Stimulated activated naive B cell treated with anti-CD40 and anti-IgM and Interleukin-4, amounts not matched to agents 10 μg/mL and 1 μg/mL and 100 μg/mL, for 72 hours (primary cell): ENCODE data around the gene S100A12.

Source experiments
- ATAC-seq, 2 donors: fragments of 150-1000 bp; cut with Tn5 transposase; replicated peaks; 2 replicates each; pipeline ENCODE4 v1.10.0; 2021; ENCODE audit warnings: moderate library complexity in 1 of 2
- DNase-seq: peaks from one replicate; pipeline ENCODE4 v3.0.0; 2021
- H3K27ac Mint-ChIP-seq: one replicate; pipeline ENCODE4 v1.8.0; 2022; ENCODE audit warnings: mild to moderate bottlenecking, mixed read lengths
- H3K27me3 Mint-ChIP-seq, 2 donors: one replicate each; pipeline ENCODE4 v1.8.0; 2022; ENCODE audit warnings: mixed read lengths in 2 of 2
- H3K36me3 Mint-ChIP-seq, 2 donors: one replicate each; pipeline ENCODE4 v1.8.0; 2022; ENCODE audit warnings: mixed read lengths in 2 of 2, mild to moderate bottlenecking in 1 of 2
- H3K4me1 Mint-ChIP-seq, 2 donors: one replicate each; pipeline ENCODE4 v1.8.0; 2022; ENCODE audit warnings: mixed read lengths in 2 of 2, mild to moderate bottlenecking in 1 of 2
- H3K4me3 Mint-ChIP-seq, 2 donors: one replicate each; pipeline ENCODE4 v1.8.0; 2022; ENCODE audit warnings: mild to moderate bottlenecking in 2 of 2, mixed read lengths in 2 of 2, moderate library complexity in 1 of 2
- H3K9me3 Mint-ChIP-seq, 2 donors: one replicate each; pipeline ENCODE4 v1.8.0; 2022; ENCODE audit warnings: mixed read lengths in 2 of 2, mild to moderate bottlenecking in 1 of 2

Gene S100A12

DNA sequence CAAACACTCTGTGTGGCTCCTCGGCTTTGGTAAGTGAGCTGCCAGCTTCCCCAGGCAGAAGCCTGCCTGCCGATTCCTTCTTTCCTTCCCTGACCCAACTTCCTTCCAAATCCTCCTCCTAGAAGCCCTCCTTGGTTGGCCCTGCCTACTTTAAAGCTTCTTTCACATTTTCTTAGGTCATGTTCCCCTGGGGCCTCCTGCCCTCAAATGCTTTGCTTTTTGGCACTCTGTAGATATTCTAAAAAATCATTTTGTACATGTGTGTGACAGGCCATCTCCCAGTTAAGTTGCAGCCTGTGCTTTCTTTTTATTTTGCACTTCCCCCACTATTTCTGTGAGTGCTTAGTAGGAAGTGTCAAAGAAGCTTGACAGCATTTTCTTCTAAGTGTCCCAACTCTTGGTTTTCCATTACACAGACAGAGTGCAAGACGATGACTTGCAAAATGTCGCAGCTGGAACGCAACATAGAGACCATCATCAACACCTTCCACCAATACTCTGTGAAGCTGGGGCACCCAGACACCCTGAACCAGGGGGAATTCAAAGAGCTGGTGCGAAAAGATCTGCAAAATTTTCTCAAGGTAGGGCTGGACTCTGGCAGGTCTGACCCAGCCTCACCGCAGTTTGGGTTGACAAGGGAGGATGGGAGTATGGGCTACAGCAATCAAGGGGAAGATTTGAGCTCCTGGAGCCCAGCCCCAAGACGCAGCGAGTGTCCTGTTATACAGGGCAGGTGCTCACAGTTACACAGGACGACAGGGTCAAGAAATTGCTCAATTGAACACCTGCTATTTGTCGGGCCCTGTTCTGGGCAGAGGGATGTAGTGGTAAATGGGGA lies 17.3 kb downstream of the S100A12 start, which contains the start of gene S100A9:
S100A9 (plus strand) TSS at position 2 of the 838 bp plus-strand sequence; CDS start at position 432, 430 bp downstream.
- peak within 1 kb of the TSS; percentile 20 for H3K27ac Mint-ChIP-seq
- H3K36me3 Mint-ChIP-seq: no peaks in the 10 kb centered on the region
- DNase-seq (no peak), ATAC-seq (no peak)
- peaks cover 15 to 19% of the 10 kb centered on the region in 2 donors for H3K4me1 Mint-ChIP-seq
- no peaks in the 10 kb centered on the region for H3K9me3 Mint-ChIP-seq
- H3K4me3 Mint-ChIP-seq: peak within 1 kb of the TSS in 1 of 2 donors; percentile 37
- H3K27me3 Mint-ChIP-seq: peaks cover 39 to 54% of the 10 kb centered on the region in 2 donors

DNA sequence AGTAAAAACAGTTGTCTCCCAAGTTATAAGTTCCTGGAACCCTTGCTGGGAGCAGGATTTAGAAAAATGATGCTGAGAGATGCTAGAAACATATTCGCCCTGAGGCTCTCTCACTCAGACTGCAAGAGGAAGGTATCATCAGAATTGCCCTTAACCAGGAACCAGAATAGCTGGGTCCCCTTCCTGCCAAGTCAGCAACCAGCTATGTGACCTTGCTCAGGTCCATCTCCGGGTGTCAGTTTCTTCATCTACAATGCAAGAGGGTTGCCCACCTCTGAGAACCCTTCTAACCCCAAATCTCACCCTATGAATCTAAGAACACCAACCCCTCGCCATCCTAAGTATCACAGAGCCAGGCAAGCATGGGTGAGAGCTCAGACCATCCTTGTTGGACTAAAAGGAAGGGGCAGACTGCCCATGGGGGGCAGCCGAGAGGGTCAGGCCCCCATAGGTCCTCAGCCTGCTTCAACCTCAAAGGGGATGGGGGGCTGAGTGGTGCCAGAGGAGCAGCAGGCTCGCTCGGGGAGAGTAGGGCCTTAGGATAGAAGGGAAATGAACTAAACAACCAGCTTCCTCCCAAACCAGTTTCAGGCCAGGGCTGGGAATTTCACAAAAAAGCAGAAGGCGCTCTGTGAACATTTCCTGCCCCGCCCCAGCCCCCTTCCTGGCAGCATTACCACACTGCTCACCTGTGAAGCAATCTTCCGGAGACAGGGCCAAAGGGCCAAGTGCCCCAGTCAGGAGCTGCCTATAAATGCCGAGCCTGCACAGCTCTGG lies 18.2 kb downstream of the S100A12 start:
- no peak overlapping the region for H3K4me3 Mint-ChIP-seq
- peaks cover 16 to 19% of the 10 kb centered on the region in 2 donors for H3K4me1 Mint-ChIP-seq
- H3K36me3 Mint-ChIP-seq: no peaks in the 10 kb centered on the region
- H3K9me3 Mint-ChIP-seq: no peaks in the 10 kb centered on the region
- H3K27ac Mint-ChIP-seq: no peak overlapping the region
- ATAC-seq (no peak), DNase-seq (no peak)
- H3K27me3 Mint-ChIP-seq: peaks cover 42 to 51% of the 10 kb centered on the region in 2 donors

DNA sequence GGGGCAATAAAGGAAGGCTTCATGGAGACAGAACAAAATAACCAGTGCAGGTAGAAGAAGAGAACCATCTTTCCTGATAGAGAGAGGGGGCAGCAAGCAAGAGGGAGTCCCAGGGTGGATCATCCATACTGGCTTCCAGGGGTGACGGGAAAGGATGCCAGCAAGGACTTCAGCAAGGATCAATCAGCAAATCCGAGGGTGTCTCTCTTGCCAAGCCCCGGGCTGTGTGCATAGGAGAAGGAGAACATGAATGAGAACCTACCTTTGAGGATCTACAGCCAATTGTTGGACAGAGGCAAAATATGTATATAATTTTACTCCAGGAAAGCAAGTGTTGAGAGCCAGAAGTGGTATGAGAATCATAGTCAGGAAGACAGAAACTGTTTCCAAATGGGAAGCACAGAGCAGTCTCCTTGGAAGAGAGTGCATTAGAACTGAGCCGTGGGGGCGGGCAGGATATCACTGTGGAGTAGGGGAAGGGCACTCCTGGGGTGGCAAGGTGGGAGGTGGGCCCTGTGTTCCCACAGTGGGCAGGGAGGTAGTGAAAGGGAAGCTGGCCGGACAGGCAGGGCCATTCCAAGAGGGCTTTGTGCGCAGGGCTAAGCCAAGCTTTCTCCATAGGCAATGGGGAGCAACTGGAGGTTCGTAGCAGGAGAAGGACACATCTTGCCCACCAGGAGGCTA lies 18.9 kb downstream of the S100A12 start:
- peaks cover 16 to 19% of the 10 kb centered on the region in 2 donors for H3K4me1 Mint-ChIP-seq
- no peak overlapping the region for H3K4me3 Mint-ChIP-seq
- ATAC-seq (no peak), DNase-seq (no peak)
- no peaks in the 10 kb centered on the region for H3K9me3 Mint-ChIP-seq
- no peak overlapping the region for H3K27ac Mint-ChIP-seq
- no peaks in the 10 kb centered on the region for H3K36me3 Mint-ChIP-seq
- H3K27me3 Mint-ChIP-seq: peaks cover 42 to 51% of the 10 kb centered on the region in 2 donors

DNA sequence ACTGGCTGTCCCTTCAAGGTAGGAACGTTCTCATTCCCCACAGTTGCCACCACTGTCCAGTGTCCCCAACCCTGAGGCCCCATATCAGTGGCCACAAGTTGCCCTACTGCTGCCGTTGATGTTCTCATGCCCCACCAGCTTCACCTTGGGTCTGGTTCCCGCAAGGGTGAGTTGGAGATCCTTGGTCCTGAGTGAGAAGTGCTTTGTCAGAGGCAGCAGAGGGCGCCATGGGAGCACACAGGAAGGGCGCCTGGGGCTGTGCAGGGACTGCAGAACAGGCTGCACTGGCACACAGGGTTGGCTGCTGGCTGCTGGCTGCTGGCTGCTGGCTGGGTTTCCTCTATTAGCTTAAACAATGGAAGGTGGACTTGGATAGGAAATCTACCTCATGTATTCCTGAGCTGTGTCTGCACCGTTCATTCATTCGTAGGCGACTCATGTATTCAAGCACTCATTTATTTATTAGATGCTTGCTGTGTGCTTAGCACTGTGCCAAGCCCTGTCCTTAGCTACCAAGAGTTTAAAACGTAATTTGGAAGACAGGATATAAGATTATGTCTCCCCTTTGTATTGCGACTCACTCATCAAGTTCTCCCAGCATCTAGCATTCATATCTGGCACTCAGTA lies 19.9 kb downstream of the S100A12 start:
- Mint-ChIP-seq H3K36me3 (no peaks in the 10 kb centered on the region), H3K4me1 (peaks cover 16 to 19% of the 10 kb centered on the region in 2 donors), H3K27ac (no peak overlapping the region), H3K27me3 (peaks cover 36 to 45% of the 10 kb centered on the region in 2 donors), H3K4me3 (no peak overlapping the region), H3K9me3 (no peaks in the 10 kb centered on the region)
- DNase-seq: peak; percentile 35
- ATAC-seq: peak; percentile 89 to 92

DNA sequence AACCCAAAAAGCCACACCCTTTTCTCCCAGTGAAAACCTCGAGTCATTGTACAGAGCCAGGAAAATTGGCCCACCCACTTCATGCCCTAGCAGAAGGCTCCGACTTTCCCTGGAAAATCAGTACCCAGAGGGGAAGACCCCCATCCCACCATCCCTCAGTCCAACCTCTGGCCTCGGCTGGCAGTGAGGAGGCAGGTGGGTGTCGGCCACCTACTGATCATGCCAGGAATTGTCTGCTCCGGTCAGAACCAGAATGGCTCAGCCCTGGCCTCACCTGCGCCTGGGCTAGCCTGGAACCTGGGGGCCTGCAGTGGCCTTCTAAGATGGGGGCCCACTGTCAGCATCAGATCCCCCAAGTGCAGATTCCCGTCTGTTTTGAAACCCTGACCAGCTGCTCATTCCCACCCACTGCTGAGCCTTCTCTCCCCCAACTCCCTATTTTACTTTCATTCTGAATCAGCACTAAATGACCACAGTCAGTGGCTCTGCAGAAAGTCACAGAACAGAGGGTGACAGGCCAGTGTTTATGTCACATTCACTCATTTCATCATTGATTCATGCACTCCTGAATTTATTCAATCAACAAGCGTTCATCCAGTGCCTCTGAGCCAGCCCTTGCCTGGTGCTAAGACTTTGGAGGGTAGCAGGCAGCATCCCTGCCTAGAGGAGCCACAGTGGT lies 20.8 kb downstream of the S100A12 start:
- ATAC-seq: no peak
- DNase-seq: no peak
- peaks cover 42 to 51% of the 10 kb centered on the region in 2 donors for H3K27me3 Mint-ChIP-seq
- no peak overlapping the region for H3K27ac Mint-ChIP-seq
- no peaks in the 10 kb centered on the region for H3K36me3 Mint-ChIP-seq
- H3K4me1 Mint-ChIP-seq: peaks cover 16 to 19% of the 10 kb centered on the region in 2 donors
- no peaks in the 10 kb centered on the region for H3K9me3 Mint-ChIP-seq
- H3K4me3 Mint-ChIP-seq: no peak overlapping the region

DNA sequence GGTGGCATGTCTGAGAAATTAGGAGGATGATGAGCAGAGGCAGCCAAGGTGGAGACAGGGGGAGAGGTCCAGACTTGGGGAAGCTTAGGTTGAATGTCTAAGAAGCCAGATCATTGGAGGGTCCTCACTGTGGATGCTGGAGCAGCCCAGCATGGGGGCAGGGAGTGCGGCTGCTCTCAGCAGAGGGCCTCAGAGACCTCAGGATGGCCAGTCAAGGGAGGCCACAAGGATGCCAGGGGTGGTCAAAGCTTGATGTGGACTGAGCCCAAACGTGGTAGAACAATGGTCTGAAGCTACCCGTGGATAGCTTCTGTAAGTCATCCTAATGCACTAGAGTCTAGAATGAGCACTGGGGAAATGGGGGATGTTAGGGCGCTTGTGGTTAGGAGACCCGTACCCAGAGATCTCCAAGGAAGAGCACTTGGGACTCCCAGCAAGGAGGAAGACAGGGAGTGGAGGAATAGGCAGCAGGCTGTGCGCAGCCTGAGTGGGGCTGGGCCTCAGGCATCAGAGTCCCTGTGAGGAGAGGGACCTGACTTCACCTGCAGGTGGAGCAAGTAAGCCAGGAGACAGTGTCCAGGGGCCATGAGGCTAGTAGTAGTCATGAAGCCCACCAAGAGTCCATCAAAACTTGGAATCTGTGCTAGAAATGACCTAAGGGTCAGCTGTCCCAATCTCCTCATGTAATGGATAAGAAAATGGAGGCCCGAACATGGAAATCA lies 22.0 kb downstream of the S100A12 start:
- Mint-ChIP-seq H3K27ac (no peak overlapping the region), H3K27me3 (peaks cover 53 to 60% of the 10 kb centered on the region in 2 donors), H3K36me3 (no peaks in the 10 kb centered on the region), H3K4me1 (peaks cover 16 to 19% of the 10 kb centered on the region in 2 donors), H3K9me3 (no peaks in the 10 kb centered on the region), H3K4me3 (no peak overlapping the region)
- peak in 1 of 2 donors; percentile 30 for ATAC-seq
- no peak for DNase-seq

DNA sequence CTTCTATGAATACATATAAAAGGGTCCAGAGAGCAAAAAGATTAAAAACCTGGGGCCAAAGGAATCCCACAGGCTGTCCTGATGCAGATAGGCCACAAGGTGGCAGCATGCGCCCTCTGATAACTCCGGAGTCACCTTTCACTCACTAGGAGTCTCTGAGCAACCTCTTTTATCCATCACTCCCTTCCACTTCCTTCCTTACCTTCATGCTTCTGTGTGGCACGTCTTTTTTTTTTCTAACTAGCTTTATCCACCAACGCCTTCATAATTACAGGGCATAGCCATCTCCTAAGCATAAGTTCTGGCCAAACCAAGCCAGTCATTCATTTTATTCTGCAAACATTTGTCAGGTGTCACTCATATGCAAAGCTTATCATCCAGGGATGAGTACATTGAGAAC lies 22.9 kb downstream of the S100A12 start:
- Mint-ChIP-seq H3K9me3 (no peaks in the 10 kb centered on the region), H3K4me3 (no peak overlapping the region), H3K4me1 (peaks cover 7 to 11% of the 10 kb centered on the region in 2 donors), H3K27me3 (peaks cover 54 to 64% of the 10 kb centered on the region in 2 donors), H3K36me3 (no peaks in the 10 kb centered on the region), H3K27ac (no peak overlapping the region)
- DNase-seq (peak; percentile 24), ATAC-seq (peak; percentile 73)

DNA sequence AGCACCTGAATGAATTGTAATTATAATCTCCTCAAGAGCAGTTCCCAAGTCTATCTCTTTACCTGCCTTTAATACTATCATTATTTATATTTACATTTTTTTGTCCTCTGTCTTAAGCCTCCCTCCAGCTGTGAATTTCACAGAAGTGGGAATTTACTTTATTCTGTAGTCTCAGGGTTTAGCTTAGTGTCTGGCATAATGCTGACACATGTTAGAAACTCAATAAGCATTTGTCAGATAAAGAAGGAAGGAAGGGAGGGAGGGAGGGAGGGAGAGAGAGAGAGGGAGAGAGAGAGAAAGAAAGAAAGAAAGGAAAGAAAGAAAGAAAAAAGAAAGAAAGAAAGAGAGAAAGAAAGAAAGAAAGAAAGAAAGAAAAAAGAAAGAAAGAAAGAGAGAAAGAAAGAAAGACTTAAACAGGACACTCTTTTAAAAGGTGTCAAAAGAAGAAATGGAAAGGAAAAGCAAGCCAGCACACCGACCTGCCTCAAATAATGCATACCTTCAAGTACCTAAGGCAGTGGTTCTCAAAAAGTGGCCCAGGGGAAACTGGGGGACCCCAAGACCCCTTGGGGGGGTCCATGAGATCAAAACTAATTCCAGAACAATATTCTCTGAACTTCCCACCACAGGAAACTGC lies 25.0 kb downstream of the S100A12 start:
- Mint-ChIP-seq H3K27ac (no peak overlapping the region), H3K4me1 (peaks cover 14 to 15% of the 10 kb centered on the region in 2 donors), H3K36me3 (no peaks in the 10 kb centered on the region), H3K4me3 (no peak overlapping the region), H3K27me3 (peaks cover 63 to 67% of the 10 kb centered on the region in 2 donors), H3K9me3 (no peaks in the 10 kb centered on the region)
- DNase-seq (no peak), ATAC-seq (no peak)

DNA sequence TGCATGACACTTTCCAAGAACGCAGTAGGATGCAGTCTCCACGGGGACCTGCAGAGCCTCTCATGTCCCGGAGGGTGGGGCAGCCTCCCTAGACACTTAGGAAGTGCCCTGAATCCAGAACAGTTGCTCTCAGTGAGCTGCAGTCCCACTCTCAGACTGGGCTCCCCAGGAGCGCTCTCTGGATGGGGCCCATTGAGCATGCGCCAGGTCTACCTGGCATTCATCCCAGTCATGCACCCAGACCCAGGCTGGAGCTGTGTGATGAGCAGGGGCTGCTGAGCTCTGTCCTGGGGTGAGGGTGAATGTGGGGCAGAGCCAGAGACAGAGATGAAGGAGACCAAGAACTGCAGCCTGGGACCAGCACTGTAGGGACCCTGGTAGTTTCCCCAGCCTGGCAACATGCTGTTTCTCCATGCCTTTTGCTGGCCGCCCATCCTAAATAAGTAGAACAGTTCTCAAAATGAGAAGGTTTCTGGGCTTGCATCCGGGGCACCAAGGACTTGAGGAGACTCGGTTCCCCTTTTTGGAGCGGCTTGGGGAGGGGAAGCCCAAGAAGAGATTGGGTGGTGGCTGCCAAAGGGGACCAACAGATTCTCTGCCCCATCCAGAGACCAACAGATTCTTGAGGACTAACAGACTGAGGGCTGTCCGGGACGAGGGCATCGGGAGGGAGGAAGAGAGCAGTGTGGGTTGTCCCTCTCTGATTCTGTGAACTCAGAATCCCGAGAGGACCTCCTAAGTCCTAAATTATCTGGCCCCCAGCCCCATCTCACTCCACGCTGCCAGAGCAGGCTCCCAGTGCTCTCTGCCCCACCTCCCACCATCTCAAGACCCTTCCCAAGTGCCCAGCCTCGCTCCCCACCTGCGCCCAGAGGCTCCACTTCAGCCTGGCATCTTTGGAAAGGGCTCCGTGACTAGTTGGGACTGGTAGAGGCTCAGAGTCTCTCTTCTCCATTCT lies 25.8 kb downstream of the S100A12 start:
- DNase-seq: no peak
- H3K27me3 Mint-ChIP-seq: peaks cover 61 to 66% of the 10 kb centered on the region in 2 donors
- H3K9me3 Mint-ChIP-seq: no peaks in the 10 kb centered on the region
- no peaks in the 10 kb centered on the region for H3K36me3 Mint-ChIP-seq
- H3K4me1 Mint-ChIP-seq: peaks cover 20 to 21% of the 10 kb centered on the region in 2 donors
- no peak overlapping the region for H3K4me3 Mint-ChIP-seq
- no peak overlapping the region for H3K27ac Mint-ChIP-seq
- ATAC-seq: no peak

DNA sequence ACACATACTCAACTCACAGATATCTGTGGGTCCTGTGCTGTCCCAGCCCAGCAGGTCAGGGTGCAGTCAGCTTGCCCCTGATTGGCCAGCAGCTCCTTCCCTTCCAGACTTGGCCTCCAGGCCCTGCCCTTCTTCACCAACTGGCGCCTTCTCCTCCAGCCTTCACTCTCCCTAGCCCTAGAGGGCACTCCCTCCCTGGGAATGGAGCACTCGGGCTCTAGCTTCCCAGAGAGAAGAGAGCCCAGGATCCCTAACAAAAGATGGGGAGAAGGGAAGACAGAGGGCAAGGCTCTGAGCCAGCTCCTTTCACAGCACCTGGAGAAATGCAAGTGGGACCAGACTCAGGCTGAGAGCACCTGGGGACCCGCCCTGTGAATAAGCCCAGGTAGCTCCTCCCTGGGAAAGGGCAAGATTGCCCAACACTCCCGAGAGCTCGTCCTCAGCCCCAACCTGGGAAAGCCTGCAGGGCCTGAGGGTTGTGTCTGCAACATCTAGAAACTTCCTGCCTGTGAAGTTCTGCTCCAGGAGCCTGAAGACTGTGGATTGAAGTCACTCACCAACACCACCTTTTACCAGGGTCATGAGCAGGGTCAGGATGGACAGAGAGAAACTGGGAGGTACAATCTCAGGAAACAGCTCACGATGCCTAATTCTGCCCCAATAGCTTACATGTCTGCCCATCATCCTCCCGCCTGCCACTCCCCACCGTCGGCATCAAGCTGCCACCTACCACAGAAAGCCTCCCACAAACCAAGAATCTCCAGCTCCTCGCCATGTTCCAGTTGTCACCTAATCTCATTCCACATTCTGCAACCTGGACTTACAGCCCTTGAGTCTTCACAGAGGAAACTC lies 26.7 kb downstream of the S100A12 start, which contains the start of gene PGLYRP4:
PGLYRP4 (minus strand) TSS at position 331 of the 852 bp plus-strand sequence. CDS start 909 bp downstream, outside the sequence.
- Mint-ChIP-seq H3K4me1 (peaks cover 27 to 28% of the 10 kb centered on the region in 2 donors), H3K27me3 (peaks cover 66 to 70% of the 10 kb centered on the region in 2 donors), H3K9me3 (no peaks in the 10 kb centered on the region), H3K4me3 (no peak within 1 kb of the TSS), H3K36me3 (no peaks in the 10 kb centered on the region), H3K27ac (no peak within 1 kb of the TSS)
- no peak for ATAC-seq
- DNase-seq: no peak

DNA sequence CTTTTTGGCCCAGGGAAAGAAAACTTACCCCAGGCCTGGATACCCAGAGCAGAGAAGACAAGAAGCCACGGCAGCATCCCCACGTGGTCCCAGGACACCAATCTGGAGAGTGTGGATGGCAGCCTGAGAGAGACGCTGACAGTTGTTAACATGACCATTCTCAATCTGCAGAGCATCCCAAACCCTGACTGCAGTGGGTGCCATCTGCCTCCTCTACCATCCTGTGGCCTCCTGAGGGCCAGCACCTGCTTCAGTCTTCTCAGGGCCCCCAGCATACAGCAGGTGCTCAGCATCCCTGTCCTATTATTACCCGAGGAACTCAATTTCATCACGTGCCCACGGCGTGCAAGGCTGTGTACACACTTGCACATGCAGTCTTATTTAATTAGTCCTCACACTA lies 27.6 kb downstream of the S100A12 start:
- H3K4me1 Mint-ChIP-seq: peaks cover 27 to 33% of the 10 kb centered on the region in 2 donors
- no peak for DNase-seq
- H3K9me3 Mint-ChIP-seq: no peaks in the 10 kb centered on the region
- no peak for ATAC-seq
- H3K27me3 Mint-ChIP-seq: peaks cover 66 to 70% of the 10 kb centered on the region in 2 donors
- no peaks in the 10 kb centered on the region for H3K36me3 Mint-ChIP-seq
- no peak overlapping the region for H3K27ac Mint-ChIP-seq
- no peak overlapping the region for H3K4me3 Mint-ChIP-seq
